Transverse colon (tissue), 4 donors: ENCODE results near the gene VWA8. TPM values are rescaled to one million over a fixed set of nuclear protein-coding genes. Genes with fewer than 3 reads are reported as not detected.
"Not testable (repeated sequence)": the region's sequence is repeated elsewhere in the genome, so short reads cannot be mapped to it uniquely, and the experiment has no call there.

Source experiments
- DNase-seq: peaks from one replicate; pipeline ENCODE4 v3.0.0-alpha.2; 2019
- H3K27ac ChIP-seq, 4 donors: fragments of 200-600 bp; sonication (generic); 2 replicates each; pipeline ENCODE4 v1.5.1; 2016 to 2018; ENCODE audit warnings: inconsistent platforms in 4 of 4
- H3K27me3 ChIP-seq: fragments of 200-600 bp; sonication (generic); 2 replicates; pipeline ENCODE4 v1.5.1; 2017; ENCODE audit warnings: inconsistent platforms
- H3K36me3 ChIP-seq, 4 donors: fragments of 200-600 bp; sonication (generic); 2 replicates each; pipeline ENCODE4 v1.5.1; 2017 to 2019; ENCODE audit warnings: inconsistent platforms in 4 of 4
- H3K4me1 ChIP-seq, 4 donors: fragments of 200-600 bp; sonication (generic); 2 replicates each; pipeline ENCODE4 v1.5.1; 2017 to 2020; ENCODE audit warnings: inconsistent platforms in 4 of 4
- H3K4me3 ChIP-seq, 4 donors: fragments of 200-600 bp; sonication (generic); 1 replicate in 1 of 4; 2 replicates in 3 of 4; pipeline versions ENCODE4 v1.5.1 to v1.6.1; 2017 to 2019; ENCODE audit warnings: inconsistent platforms in 4 of 4
- H3K9me3 ChIP-seq, 2 donors: fragments of 200-600 bp; sonication (generic); 2 replicates each; pipeline ENCODE4 v1.5.1; 2017 to 2019; ENCODE audit warnings: inconsistent platforms in 2 of 2
- EP300 ChIP-seq: sonication (generic); formaldehyde crosslinking; IDR thresholded peaks from one replicate; pipeline ENCODE4 v1.6.1; 2017; ENCODE audit warnings: antibody characterized with exemption, low read depth
- POLR2A ChIP-seq: fragments of 450-650 bp; IDR thresholded peaks from one replicate; pipeline ENCODE4 v1.6.1; 2016; ENCODE audit warnings: antibody characterized with exemption, mild to moderate bottlenecking, moderate library complexity
- POLR2AphosphoS5 ChIP-seq, 3 donors: sonication (generic); formaldehyde crosslinking; IDR thresholded peaks; one replicate each; pipeline ENCODE4 v1.6.1; 2016; ENCODE audit warnings: antibody characterized with exemption in 3 of 3
- WGBS, 2 donors: methylation state at CpG; one replicate each; pipeline ENCODE4 v1.1.5; 2018; ENCODE audit warnings: low coverage in 1 of 2; 5-methylcytosine and 5-hydroxymethylcytosine counted together
- in situ Hi-C, 4 donors: fragments of 200-750 bp; cut with MboI; loops; one replicate each; pipeline versions ENCODE4 v1.15.0 to v1.15.1; 2017; ENCODE audit warnings: low sequenced_read_pairs in 3 of 4, low pct_ligation_motif_present in 1 of 4, low pct_unique_long_range_greater_than_20kb in 1 of 4
- intact Hi-C: fragments of 100-400 bp; cut with DNase I; formaldehyde crosslinking; loops from one replicate; pipeline ENCODE4 v1.15.1; 2023; ENCODE audit warnings: low total_unique reads
- total RNA-seq, 4 donors: library from RNA; depleted of rRNA; stranded (reverse); fragments of >200 nt; gene quantifications; one replicate each; pipeline ENCODE4 v1.1.0, GENCODE V29; 2016
- TF ChIP-seq, protein P1 (sequence below), 5 experiments: fragments of 200-600 bp in 3 of 5; fragments of 450-650 bp in 2 of 5; sonication (generic) in 3 of 5; IDR thresholded peaks; 1 replicate in 2 of 5; 2 replicates in 3 of 5; pipeline ENCODE4 v1.5.1; 2016 to 2017; ENCODE audit warnings: antibody characterized with exemption in 5 of 5, inconsistent platforms in 3 of 5, mild to moderate bottlenecking in 2 of 5, moderate library complexity in 1 of 5

Gene VWA8
- total RNA-seq, 4 donors from 2014 or later = 12.7 to 65.1 (median 35.0) TPM

GRCh38 chr13:41930154-41930553, 30.8 kb downstream of the VWA8 start:
- no peaks in the 10 kb centered on the region for H3K27me3 ChIP-seq
- peaks cover 0 to 8% (median 0%) of the 10 kb centered on the region in 4 donors for H3K36me3 ChIP-seq
- intact Hi-C loops = no loop called here
- TF ChIP-seq, protein P1, sequence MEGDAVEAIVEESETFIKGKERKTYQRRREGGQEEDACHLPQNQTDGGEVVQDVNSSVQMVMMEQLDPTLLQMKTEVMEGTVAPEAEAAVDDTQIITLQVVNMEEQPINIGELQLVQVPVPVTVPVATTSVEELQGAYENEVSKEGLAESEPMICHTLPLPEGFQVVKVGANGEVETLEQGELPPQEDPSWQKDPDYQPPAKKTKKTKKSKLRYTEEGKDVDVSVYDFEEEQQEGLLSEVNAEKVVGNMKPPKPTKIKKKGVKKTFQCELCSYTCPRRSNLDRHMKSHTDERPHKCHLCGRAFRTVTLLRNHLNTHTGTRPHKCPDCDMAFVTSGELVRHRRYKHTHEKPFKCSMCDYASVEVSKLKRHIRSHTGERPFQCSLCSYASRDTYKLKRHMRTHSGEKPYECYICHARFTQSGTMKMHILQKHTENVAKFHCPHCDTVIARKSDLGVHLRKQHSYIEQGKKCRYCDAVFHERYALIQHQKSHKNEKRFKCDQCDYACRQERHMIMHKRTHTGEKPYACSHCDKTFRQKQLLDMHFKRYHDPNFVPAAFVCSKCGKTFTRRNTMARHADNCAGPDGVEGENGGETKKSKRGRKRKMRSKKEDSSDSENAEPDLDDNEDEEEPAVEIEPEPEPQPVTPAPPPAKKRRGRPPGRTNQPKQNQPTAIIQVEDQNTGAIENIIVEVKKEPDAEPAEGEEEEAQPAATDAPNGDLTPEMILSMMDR (IDR thresholded peaks at IDR 0.05) = no peak
- TF ChIP-seq POLR2AphosphoS5 (IDR thresholded peaks at IDR 0.05) = no peak
- no peak for TF ChIP-seq EP300
- TF ChIP-seq POLR2A = no peak
- 91 to 98% methylated on average over 5 of the region's 5 CpGs for WGBS, 2 donors
- H3K27ac ChIP-seq = no peak overlapping the region
- no peak overlapping the region for H3K4me3 ChIP-seq
- in situ Hi-C loops = no loop called here
- no peak for DNase-seq
- H3K4me1 ChIP-seq = peaks cover 0 to 12% (median 0%) of the 10 kb centered on the region in 4 donors
- peaks cover 0 to 8% of the 10 kb centered on the region in 2 donors for H3K9me3 ChIP-seq

- peaks cover 0 to 9% (median 0%) of the 10 kb centered on the region in 4 donors for H3K4me1 ChIP-seq
- H3K9me3 ChIP-seq = peaks cover 4 to 13% of the 10 kb centered on the region in 2 donors
- H3K4me3 ChIP-seq = no peak overlapping the region
- intact Hi-C loops = no loop called here
- no peak for DNase-seq
- in situ Hi-C loops = no loop called here
- 71 to 81% methylated on average over 2 of the region's 2 CpGs for WGBS, 2 donors
- H3K27ac ChIP-seq = no peak overlapping the region
- TF ChIP-seq POLR2A = no peak
- TF ChIP-seq, protein P1 (IDR thresholded peaks at IDR 0.05) = no peak
- TF ChIP-seq POLR2AphosphoS5 (IDR thresholded peaks at IDR 0.05) = no peak
- TF ChIP-seq EP300 = no peak
- no peaks in the 10 kb centered on the region for H3K36me3 ChIP-seq
- H3K27me3 ChIP-seq = no peaks in the 10 kb centered on the region
Observed at GRCh38 chr13:41928323-41928722, 32.6 kb downstream of the VWA8 start.

GRCh38 chr13:41925014-41925413, 35.9 kb downstream of the VWA8 start:
- Histone ChIP-seq H3K36me3 (no peaks in the 10 kb centered on the region), H3K9me3 (peaks cover 4 to 13% of the 10 kb centered on the region in 2 donors), H3K4me3 (no peak overlapping the region), H3K27me3 (no peaks in the 10 kb centered on the region), H3K4me1 (peaks cover 0 to 9% (median 0%) of the 10 kb centered on the region in 4 donors), H3K27ac (no peak overlapping the region)
- in situ Hi-C loops (no loop called here), intact Hi-C loops (no loop called here)
- TF ChIP-seq, protein P1 (IDR thresholded peaks at IDR 0.05) = no peak
- TF ChIP-seq POLR2A = no peak
- no peak for TF ChIP-seq POLR2AphosphoS5 (IDR thresholded peaks at IDR 0.05)
- no peak for TF ChIP-seq EP300
- 94 to 100% methylated on average over 1 to 2 of the region's 2 CpGs for WGBS, 2 donors
- DNase-seq = no peak

GRCh38 chr13:41922894-41923293, 38.0 kb downstream of the VWA8 start:
- H3K36me3 ChIP-seq, DNase-seq, H3K4me3 ChIP-seq, intact Hi-C loops, H3K4me1 ChIP-seq, H3K27me3 ChIP-seq, H3K27ac ChIP-seq: not testable (repeated sequence)
- peaks cover 4 to 13% of the 10 kb centered on the region in 2 donors for H3K9me3 ChIP-seq
- WGBS, 2 donors = 98% methylated on average over 4 of the region's 4 CpGs; no CpG with 5 or more reads in 1 of the 2 donors
- in situ Hi-C loops = loop anchor here in 1 of 4 donors (25.0 kb wide), 2 partner anchors 114 to 189 kb away; partner anchors contain the start of gene DGKH
